ENCODE data around the gene IGBP1.
"Not testable (repeated sequence)": the region's sequence is repeated elsewhere in the genome, so short reads cannot be mapped to it uniquely, and the experiment has no call there.

Gene IGBP1

GRCh38 chrX:70133303-70134115 lies at the start of gene IGBP1:
Gene IGBP1 (plus strand): TSS chrX:70133447. CDS start chrX:70133948, 501 bp downstream.
- DNase-seq (ENCODE audit: low read depth), result peak; percentile 53

- no peak for DNase-seq (ENCODE audit: low read depth)
These were observed 48.5 kb upstream of the IGBP1 start for GRCh38 chrX:70084592-70085240.

- DNase-seq (ENCODE audit: low read depth), result no peak
These were observed 45.2 kb upstream of the IGBP1 start for GRCh38 chrX:70087857-70088630.

- no peak for DNase-seq (ENCODE audit: low read depth)
These were observed 44.5 kb upstream of the IGBP1 start for GRCh38 chrX:70088751-70089150.

- DNase-seq (ENCODE audit: low read depth), result peak; percentile 25
These were observed 43.5 kb upstream of the IGBP1 start for GRCh38 chrX:70089604-70090297.

- DNase-seq (ENCODE audit: low read depth), result no peak
These were observed 41.0 kb upstream of the IGBP1 start for GRCh38 chrX:70092247-70092646.

- DNase-seq (ENCODE audit: low read depth), result no peak
These were observed 37.2 kb upstream of the IGBP1 start for GRCh38 chrX:70096052-70096451.

- DNase-seq (ENCODE audit: low read depth), result no peak
These were observed 28.0 kb upstream of the IGBP1 start for GRCh38 chrX:70105229-70105628.

GRCh38 chrX:70111436-70112026 lies 21.7 kb upstream of the IGBP1 start:
- DNase-seq (ENCODE audit: low read depth), result not testable (repeated sequence)

GRCh38 chrX:70117738-70118137 lies 15.5 kb upstream of the IGBP1 start:
- DNase-seq (ENCODE audit: low read depth), result no peak

- DNase-seq (ENCODE audit: low read depth), result not testable (repeated sequence)
These were observed 10.2 kb upstream of the IGBP1 start for GRCh38 chrX:70123014-70123413.

- DNase-seq (ENCODE audit: low read depth), result no peak
These were observed 8.6 kb upstream of the IGBP1 start for GRCh38 chrX:70124678-70125077.

GRCh38 chrX:70128071-70128470 lies 5.2 kb upstream of the IGBP1 start:
- no peak for DNase-seq (ENCODE audit: low read depth)

GRCh38 chrX:70129816-70130215 lies 3.4 kb upstream of the IGBP1 start:
- no peak for DNase-seq (ENCODE audit: low read depth)

- DNase-seq (ENCODE audit: low read depth), result no peak
These were observed 1.0 kb upstream of the IGBP1 start for GRCh38 chrX:70132224-70132623.

- DNase-seq (ENCODE audit: low read depth), result no peak
These were observed 357 bp upstream of the IGBP1 start for GRCh38 chrX:70132877-70133302.

GRCh38 chrX:70134116-70134477 lies 850 bp downstream of the IGBP1 start:
- no peak for DNase-seq (ENCODE audit: low read depth)

GRCh38 chrX:70138622-70139021 lies 5.4 kb downstream of the IGBP1 start:
- DNase-seq (ENCODE audit: low read depth), result no peak

GRCh38 chrX:70139736-70140135 lies 6.5 kb downstream of the IGBP1 start:
- DNase-seq (ENCODE audit: low read depth), result no peak

GRCh38 chrX:70141373-70141772 lies 8.1 kb downstream of the IGBP1 start:
- no peak for DNase-seq (ENCODE audit: low read depth)

Measured in HS-5 (cell line).